ENCODE measurements around the gene DTL.

DTL gene

GRCh38 chr1:212045981-212046380 is 10.4 kb downstream of the DTL start:
- in situ Hi-C loops (cut with HindIII; ENCODE audit: low sequenced_read_pairs), result no loop called here
- H3K4me3 ChIP-seq (ENCODE audit: low read depth, low read length), result no peak overlapping the region
- TF ChIP-seq CTCF (IDR thresholded peaks at IDR 0.05; ENCODE audit: low read depth, low read length, missing control alignments), result no peak
- DNase-seq (ENCODE audit: low read depth), result no peak

DNA sequence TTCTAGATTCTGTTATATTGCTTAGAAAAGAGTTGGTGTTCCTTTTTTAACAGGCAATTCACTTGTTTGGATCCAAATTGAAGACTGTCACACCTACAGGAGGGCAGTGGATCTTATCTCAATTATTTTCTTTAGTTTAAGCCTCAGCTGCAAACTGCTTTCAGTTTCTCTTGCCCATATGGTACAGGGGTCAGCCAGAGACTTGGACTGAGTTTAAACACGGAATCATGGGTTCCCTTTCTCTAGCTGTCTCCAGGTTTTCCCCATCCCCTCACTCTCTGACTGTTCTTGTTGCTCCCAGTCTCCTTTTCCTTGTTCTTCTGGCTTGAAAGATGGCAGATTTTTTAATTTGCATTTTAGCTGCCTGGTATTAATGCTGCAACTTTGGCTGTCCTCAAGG is 18.4 kb downstream of the DTL start:
- no peak overlapping the region for H3K4me3 ChIP-seq (ENCODE audit: low read depth, low read length)
- in situ Hi-C loops (cut with HindIII; ENCODE audit: low sequenced_read_pairs), result loop anchor here (25.0 kb wide), 1 partner anchor 233 kb away; the partner anchor contains the start of gene PPP2R5A
- DNase-seq (ENCODE audit: low read depth), result no peak
- TF ChIP-seq CTCF (IDR thresholded peaks at IDR 0.05; ENCODE audit: low read depth, low read length, missing control alignments), result no peak

DNA sequence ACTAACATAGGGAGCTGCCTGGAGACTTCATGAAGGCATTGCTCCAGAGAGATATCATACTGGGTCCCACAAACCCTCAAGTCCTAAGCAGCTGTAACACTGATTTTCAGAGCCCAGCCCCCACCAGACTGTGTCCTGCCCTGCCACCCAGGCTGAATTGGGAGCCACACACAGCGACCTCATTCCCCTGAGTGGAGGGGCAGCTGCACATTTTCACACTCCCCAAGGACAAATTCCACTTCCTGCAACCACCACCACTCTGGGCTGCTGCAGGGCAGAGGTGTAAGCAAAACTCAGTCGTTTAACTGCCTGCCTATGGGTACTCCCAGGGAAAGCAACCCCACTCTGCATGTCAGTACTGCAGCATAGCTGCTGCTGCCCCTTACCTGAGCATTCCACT is 19.8 kb downstream of the DTL start:
- no peak overlapping the region for H3K4me3 ChIP-seq (ENCODE audit: low read depth, low read length)
- DNase-seq (ENCODE audit: low read depth), result no peak
- no peak for TF ChIP-seq CTCF (IDR thresholded peaks at IDR 0.05; ENCODE audit: low read depth, low read length, missing control alignments)
- in situ Hi-C loops (cut with HindIII; ENCODE audit: low sequenced_read_pairs), result loop anchor here (25.0 kb wide), 1 partner anchor 232 kb away; the partner anchor contains the start of gene PPP2R5A

GRCh38 chr1:212060632-212061472 is 25.3 kb downstream of the DTL start:
- in situ Hi-C loops (cut with HindIII; ENCODE audit: low sequenced_read_pairs), result loop anchor here (10.0 to 25.0 kb wide), 2 partner anchors 226 to 304 kb away; partner anchors contain the start of gene PPP2R5A
- DNase-seq (ENCODE audit: low read depth), result no peak
- TF ChIP-seq CTCF (IDR thresholded peaks at IDR 0.05; ENCODE audit: low read depth, low read length, missing control alignments), result no peak

DNA sequence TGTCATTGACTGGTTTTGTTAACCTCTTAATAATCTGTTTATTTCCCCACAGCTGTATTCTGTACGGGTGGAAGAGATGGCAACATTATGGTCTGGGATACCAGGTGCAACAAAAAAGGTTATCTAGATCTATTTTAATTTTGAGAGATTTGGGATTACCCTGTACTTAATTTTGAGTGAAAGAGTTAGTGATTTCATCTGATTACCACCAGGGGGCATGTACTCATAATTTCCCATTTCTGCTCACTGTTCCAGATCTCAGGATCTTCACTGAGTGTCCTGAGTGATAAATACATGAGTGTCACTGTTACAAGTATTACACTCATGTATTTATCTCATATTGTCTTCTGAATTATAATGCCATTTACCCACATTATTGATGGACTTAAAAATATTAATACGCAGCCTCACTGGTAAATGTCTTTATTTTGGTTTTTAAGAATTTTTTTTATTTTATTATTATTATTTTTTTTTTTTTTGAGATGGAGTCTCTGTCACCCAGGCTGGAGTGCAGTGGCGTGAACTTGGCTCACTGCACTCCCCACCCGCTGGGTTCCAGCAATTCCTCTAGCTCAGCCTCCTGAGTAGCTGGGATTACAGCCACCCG is 27.4 kb downstream of the DTL start:
- peak; percentile 60 for TF ChIP-seq CTCF (IDR thresholded peaks at IDR 0.05; ENCODE audit: low read depth, low read length, missing control alignments)
- peak; percentile 24 for DNase-seq (ENCODE audit: low read depth)
- H3K4me3 ChIP-seq (ENCODE audit: low read depth, low read length), result no peak overlapping the region
- in situ Hi-C loops (cut with HindIII; ENCODE audit: low sequenced_read_pairs), result loop anchor here (10.0 to 25.0 kb wide), 2 partner anchors 224 to 302 kb away; partner anchors contain the start of gene PPP2R5A

More at GRCh38 chr1:212060632-212061472, 25.3 kb downstream of the DTL start:
- H3K4me3 ChIP-seq (ENCODE audit: low read depth, low read length), result no peak overlapping the region

- no peak for DNase-seq (ENCODE audit: low read depth)
- TF ChIP-seq CTCF (IDR thresholded peaks at IDR 0.05; ENCODE audit: low read depth, low read length, missing control alignments), result no peak
- in situ Hi-C loops (cut with HindIII; ENCODE audit: low sequenced_read_pairs), result loop anchor here (10.0 to 25.0 kb wide), 2 partner anchors 220 to 297 kb away; partner anchors contain the start of gene PPP2R5A
- H3K4me3 ChIP-seq (ENCODE audit: low read depth, low read length), result no peak overlapping the region
Measured at GRCh38 chr1:212067787-212068186, 32.2 kb downstream of the DTL start.
